GM18909 (cell line): ENCODE results near the gene PARP9.

ENCODE experiments used
- ATAC-seq: cut with Tn5 transposase; IDR thresholded peaks from one replicate; pipeline ENCODE4 v1.9.1; 2021; ENCODE audit warnings: mild to moderate bottlenecking; ENCODE audit not compliant: unreplicated experiment, poor library complexity

PARP9 gene

GRCh38 chr3:122564155-122564912, at the start of gene PARP9, which contains the start of gene DTX3L:
Gene PARP9 (minus strand): TSS chr3:122564300. CDS start chr3:122559620, 4,680 bp downstream.
Gene DTX3L (plus strand): TSS chr3:122564338. CDS start chr3:122564427, 89 bp downstream.
- peak; percentile 75 for ATAC-seq

GRCh38 chr3:122612696-122613095, 48.6 kb upstream of the PARP9 start:
- no peak for ATAC-seq

DNA sequence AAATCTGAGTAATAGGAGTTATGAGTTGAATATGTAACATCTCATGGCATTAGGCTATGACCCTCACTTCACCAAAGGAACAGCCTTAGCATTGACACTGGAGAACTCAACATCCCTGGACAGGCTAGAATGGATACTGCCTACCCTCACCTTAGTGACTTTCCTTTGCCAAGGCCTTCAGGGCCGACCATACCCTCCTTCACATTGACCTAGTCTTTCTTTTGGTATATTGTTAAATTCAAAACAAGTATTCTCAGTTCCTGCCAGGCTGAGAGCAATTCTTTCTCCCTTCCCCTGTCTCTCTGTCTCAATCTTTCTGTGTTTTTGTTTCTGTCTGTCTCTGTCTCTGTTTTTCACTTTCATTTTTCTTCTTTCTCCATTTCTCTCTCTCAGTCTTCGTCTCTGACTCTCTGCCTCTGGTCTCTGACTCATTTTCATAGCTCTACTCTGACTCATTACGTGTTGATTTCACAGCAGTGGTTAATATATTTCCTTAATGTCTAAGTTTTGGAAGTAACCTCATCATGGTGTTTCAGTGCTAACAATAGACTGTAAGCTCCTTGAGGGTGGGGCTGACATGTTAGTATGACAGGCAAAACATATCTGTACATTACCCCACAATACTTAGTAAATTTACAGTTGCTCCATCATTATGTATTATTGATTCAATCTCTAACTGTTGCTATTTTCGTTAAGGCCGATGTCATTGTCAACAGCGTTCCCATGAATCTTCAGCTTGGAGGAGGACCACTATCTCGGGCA, 45.9 kb upstream of the PARP9 start:
- ATAC-seq: peak; percentile 96

- ATAC-seq: no peak
These were observed 44.8 kb upstream of the PARP9 start for GRCh38 chr3:122608916-122609315.

DNA sequence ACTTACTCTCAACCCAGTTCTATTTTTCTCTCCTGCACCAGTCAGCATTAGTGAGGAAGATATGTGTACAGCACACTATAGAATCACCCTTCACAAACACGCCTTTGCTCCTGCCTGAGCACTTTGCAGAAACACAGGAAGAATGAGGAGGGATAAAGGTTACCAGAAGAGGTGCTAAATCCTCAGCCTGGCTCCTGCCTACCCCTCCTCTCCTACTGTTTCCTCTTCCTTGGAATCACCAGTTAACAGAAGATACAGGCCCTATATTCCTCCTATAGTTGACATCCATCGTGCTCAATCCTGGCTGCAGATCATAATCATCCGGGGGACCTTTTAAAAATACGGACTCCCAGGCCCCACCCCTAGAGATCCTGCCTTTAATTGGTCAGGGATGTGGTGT, 42.2 kb upstream of the PARP9 start:
- no peak for ATAC-seq

DNA sequence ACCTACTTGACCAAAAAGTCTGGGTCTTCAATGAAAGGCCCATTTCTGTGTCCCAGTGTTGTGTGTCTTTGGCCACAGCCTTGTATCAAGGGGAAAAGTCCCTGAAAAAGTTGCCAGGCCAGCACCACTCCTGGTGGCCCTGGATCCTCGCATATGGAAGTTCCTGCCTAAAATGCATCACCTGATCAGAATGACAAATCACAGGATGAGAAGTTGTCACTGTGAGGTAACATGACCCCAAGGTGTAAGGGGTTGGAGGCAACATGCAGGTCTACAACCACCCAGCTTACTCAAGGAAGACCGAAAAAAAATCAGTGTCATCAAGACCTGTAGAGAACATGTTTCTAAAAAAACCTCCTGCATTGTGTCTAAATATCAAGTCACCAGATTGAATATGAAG, 39.0 kb upstream of the PARP9 start:
- ATAC-seq: no peak

- ATAC-seq: no peak
These were observed 38.1 kb upstream of the PARP9 start for GRCh38 chr3:122602011-122602710.

- no peak for ATAC-seq
These were observed 34.5 kb upstream of the PARP9 start for GRCh38 chr3:122598556-122598955.

- no peak for ATAC-seq
These were observed 34.1 kb upstream of the PARP9 start for GRCh38 chr3:122598151-122598550.

- ATAC-seq: no peak
These were observed 29.9 kb upstream of the PARP9 start for GRCh38 chr3:122594025-122594424.

DNA sequence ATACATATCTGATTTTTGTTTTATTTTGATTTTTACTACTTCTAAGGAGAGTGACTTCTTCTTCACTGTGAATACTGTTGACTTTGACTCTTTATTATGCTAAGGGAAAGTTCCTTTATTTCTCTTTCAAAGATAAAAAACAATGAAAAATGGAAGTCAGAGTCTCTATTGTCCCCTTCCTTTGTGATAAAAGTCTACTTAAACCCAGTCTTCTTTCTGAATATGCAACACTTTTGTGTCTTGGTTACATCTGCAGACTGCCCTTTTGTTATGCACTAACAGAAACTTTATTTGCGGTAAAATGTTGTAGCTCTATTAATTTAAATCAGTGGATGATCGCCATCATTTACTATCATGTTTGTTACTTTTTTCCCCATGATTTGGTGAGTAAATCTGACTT, 26.5 kb upstream of the PARP9 start:
- ATAC-seq: no peak

GRCh38 chr3:122589297-122589696, 25.2 kb upstream of the PARP9 start:
- ATAC-seq: peak; percentile 55

GRCh38 chr3:122587572-122587971, 23.5 kb upstream of the PARP9 start:
- ATAC-seq: no peak

DNA sequence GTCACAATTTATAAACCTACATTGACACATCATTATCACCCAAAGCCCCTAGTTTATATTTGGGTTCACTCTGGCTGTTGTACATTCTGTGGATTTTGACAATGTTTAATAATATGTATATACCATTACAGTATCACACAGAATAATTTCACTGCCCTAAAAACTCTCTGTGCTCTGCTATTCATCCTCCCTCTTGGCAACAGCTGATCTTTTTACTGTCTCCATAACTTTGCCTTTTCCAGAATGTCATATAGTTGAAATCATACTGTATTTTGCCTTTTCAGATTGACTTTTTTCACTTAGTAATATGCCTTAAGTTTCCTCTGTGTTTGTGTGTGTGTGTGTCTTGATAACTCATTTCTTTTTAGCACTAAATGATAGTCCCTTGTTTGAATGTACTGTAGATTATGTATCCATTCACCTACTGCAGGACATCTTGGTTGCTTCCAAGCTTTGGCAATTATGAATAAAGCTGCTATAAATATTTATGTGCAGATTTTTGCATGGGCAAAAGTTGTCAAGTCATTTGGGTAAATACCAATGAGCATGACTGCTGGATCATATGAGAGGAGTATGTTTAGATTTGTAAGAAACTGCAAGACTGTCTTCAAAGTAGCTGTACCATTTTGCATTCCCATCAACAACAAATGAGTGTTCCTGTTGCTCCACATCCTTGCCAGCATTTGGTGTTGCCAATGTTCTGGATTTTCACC, 22.8 kb upstream of the PARP9 start:
- no peak for ATAC-seq

- no peak for ATAC-seq
These were observed 22.0 kb upstream of the PARP9 start for GRCh38 chr3:122586098-122586497.

- no peak for ATAC-seq
These were observed 18.3 kb upstream of the PARP9 start for GRCh38 chr3:122582390-122582789.

DNA sequence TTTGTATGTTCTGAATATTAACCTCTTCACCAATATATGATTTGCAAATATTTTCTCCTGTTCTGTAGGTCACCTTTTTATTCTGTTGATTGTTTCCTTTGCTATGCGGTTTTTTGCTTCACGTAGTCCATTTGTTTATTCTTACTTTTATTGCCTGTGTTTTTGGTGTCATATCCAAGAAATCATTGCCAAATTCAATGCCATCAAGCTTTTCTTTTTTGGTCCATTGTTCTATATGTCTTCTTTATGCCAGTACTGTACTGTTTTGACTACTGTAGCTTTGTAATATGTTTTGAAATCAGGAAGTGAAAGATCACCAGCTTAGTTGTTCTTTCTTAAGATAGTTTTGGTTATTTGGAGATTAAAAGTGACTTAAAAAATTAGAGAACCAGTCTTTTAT, 17.5 kb upstream of the PARP9 start:
- ATAC-seq: no peak

DNA sequence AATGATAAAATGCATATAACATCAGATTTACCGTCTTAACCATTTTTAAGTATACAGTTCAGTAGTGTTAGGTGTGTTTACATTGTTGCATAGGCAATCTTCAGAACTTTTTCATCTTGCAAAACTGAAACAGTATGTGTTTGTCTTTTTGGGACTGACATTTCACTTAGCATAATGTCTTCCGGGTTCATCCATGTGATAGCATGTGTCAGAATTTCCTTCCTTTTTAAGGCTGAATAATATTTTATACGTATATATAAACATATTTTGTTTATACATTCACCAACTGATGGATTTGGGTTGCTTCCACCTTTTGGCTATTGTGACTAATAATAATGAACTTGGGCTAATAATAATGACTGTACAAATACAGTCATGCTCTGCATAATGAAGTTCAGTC, 16.4 kb upstream of the PARP9 start:
- ATAC-seq: no peak

DNA sequence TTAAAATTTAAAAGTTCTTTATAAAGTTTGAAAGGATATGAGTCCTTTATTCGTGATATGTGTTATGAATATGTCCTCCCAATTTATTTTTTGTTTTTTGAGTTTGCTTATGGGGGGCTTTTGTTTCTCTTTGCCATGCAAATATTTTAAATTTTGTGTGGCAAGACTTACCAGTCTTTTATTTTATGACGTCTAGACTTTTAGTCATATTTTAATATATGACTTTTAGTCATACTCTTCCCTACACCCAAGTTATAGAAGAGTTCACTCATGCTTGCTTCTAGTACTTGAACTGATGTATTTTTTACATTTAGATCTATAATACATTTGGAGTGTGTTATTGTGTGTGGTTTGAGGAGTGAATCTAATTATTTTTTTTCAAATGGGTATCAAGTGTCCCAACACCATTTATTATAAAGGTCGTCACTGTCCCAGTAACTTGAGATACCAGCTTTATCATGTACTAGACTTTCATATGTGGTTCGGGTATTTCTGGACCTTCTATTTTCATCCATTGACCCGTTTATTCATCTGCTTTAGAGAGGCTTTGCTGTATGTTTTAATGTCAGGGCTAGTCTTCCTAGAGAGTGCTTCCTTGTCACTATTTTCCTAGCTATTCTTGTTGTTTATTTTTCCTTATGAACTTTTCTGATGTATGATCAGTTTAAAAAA, 14.1 kb upstream of the PARP9 start:
- ATAC-seq: no peak
